GM10248 (cell line): ENCODE measurements around the gene VAMP4.

Experiments
- CTCF ChIA-PET: fragments of 300-600 bp; sonication (Branson Sonifier 250); formaldehyde crosslinking; extraction: SDS; loops from one replicate; lab custom pipeline; 2021; ENCODE audit warnings: antibody characterized with exemption; lab: Yijun Ruan, JAX
- POLR2A ChIA-PET: fragments of 350-650 bp; sonication (Branson Sonifier 250); formaldehyde crosslinking; extraction: SDS; loops from one replicate; lab custom pipeline; 2020; ENCODE audit warnings: antibody characterized with exemption; lab: Yijun Ruan, JAX
- DNase-seq: peaks from one replicate; pipeline ENCODE4 v3.0.0; 2012; ENCODE audit errors: extremely low spot score
- TF ChIP-seq, protein P1 (sequence below): IDR thresholded peaks from 2 replicates; pipeline ENCODE4 v1.5.1; 2012; ENCODE audit warnings: mild to moderate bottlenecking, low read depth; ENCODE audit errors: extremely low read depth, missing control alignments, control extremely low read depth

The VAMP4 gene

DNA sequence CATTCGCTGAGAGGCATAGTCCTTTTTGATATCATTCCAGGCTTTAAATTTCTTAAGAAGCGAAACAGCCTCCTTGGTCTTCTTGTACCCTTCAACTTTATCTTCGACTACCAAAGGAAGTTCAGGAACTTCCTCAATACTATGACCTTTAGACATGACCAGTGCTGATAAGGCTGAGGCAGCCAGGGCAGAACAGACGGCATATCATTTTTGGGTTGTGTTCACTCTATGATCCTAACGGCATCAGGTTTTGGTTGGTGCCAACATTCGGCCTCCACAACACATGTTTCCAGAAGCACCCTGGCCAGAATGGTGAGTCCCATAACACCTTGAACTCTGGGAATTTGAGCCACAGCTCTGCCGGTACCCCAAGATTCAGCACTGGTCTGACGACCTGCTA lies 58.0 kb downstream of the VAMP4 start:
- TF ChIP-seq, protein P1, sequence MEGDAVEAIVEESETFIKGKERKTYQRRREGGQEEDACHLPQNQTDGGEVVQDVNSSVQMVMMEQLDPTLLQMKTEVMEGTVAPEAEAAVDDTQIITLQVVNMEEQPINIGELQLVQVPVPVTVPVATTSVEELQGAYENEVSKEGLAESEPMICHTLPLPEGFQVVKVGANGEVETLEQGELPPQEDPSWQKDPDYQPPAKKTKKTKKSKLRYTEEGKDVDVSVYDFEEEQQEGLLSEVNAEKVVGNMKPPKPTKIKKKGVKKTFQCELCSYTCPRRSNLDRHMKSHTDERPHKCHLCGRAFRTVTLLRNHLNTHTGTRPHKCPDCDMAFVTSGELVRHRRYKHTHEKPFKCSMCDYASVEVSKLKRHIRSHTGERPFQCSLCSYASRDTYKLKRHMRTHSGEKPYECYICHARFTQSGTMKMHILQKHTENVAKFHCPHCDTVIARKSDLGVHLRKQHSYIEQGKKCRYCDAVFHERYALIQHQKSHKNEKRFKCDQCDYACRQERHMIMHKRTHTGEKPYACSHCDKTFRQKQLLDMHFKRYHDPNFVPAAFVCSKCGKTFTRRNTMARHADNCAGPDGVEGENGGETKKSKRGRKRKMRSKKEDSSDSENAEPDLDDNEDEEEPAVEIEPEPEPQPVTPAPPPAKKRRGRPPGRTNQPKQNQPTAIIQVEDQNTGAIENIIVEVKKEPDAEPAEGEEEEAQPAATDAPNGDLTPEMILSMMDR, result no peak
- CTCF ChIA-PET, result no interaction called here
- POLR2A ChIA-PET, result no interaction called here
- no peak for DNase-seq

GRCh38 chr1:171680339-171680738 lies 61.5 kb downstream of the VAMP4 start:
- TF ChIP-seq, protein P1, result no peak
- DNase-seq, result no peak
- CTCF ChIA-PET, result no interaction called here
- POLR2A ChIA-PET, result no interaction called here

DNA sequence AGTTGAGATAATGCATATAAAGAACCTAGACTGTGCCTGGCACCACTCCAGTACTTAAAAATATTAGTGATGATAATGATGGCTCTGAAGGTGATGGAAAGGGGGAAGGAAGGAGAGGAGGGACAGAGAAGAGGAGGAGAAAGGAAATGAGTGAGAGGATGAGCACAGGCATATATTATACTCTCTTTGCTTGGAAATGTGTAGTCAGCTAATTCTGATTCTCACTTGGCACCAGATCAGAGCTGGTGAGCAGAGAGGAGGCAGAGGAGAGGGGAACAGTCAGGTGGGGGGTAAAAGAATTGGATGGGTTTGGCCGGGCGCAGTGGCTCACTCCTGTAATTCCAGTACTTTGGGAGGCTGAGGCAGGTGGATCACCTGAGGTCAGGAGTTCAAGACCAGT lies 65.0 kb downstream of the VAMP4 start:
- DNase-seq, result no peak
- TF ChIP-seq, protein P1, result no peak
- POLR2A ChIA-PET, result no interaction called here
- CTCF ChIA-PET, result interaction anchor here (0.9 to 1.7 kb wide), 2 partner anchors 20 to 25 kb away, joined by 3 to 5 read pairs; partner anchors contain the start of gene MYOC

DNA sequence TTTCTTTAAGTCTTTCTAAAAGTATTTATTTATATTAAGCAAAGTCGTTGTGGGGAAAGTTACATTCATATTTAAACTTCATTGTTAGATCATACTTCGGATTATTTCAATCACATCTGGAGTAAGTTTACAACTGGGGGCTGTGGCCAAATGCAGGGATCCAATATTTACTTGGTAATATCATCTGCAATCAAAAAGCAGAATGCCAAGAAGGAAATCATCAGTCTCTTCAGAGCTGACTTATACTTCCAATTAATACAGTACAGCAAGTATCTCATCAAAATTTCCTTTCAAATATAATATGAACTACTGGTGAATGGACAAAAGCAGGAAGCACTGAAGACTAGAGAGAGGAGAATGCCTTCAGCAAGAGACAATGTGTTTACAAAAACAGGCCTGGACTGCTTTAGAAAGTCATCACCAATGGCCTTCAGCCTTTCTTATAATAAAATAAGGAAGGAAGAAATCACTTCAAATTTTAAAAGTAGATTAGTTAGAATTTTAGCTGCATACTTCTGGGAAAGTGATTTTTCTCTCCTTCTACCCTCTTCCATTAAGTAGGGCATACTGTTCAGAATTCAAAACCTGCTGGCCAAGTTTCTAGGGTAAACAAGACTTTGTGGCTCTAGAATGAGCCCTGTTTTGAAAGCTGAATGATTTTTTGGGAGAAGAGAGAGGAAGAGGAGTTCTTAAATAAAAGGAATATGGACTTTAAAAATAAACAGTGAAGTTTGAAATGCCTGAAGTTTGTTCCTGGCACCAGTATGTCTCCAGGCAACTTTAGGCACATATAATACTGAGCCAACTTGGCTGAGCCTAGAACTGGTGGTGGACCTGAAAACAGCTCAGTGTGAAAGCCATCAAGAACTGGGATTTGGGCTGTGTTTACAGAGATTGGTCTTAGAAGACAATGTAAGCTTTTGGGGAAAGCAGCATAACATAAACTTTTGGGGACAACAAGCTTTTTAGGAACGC lies 67.1 kb downstream of the VAMP4 start:
- POLR2A ChIA-PET, result no interaction called here
- CTCF ChIA-PET, result interaction anchor here (1.3 to 1.4 kb wide), 2 partner anchors 17 to 19 kb away, joined by 4 read pairs; no protein-coding TSS in a partner anchor
- TF ChIP-seq, protein P1, result no peak
- no peak for DNase-seq

GRCh38 chr1:171670739-171671138 lies 71.1 kb downstream of the VAMP4 start:
- ChIA-PET CTCF (no interaction called here), POLR2A (no interaction called here)
- no peak for DNase-seq
- TF ChIP-seq, protein P1, result no peak

GRCh38 chr1:171668372-171668771 lies 73.5 kb downstream of the VAMP4 start:
- POLR2A ChIA-PET, result no interaction called here
- CTCF ChIA-PET, result interaction anchor here (1.5 to 4.5 kb wide), 2 partner anchors 13 to 24 kb away, joined by 4 to 29 read pairs; no protein-coding TSS in a partner anchor
- DNase-seq, result no peak
- TF ChIP-seq, protein P1, result no peak
